Colon (tissue), 2 donors: ENCODE data around the gene SMURF2.

Source experiments
- FAIRE-seq: peaks from 2 replicates; lab custom pipeline; 2012; peaks lifted over from hg19 to GRCh38; lab: Jason Lieb, UNC
- donor health status: control.
- donor health status: control.

Gene SMURF2

DNA sequence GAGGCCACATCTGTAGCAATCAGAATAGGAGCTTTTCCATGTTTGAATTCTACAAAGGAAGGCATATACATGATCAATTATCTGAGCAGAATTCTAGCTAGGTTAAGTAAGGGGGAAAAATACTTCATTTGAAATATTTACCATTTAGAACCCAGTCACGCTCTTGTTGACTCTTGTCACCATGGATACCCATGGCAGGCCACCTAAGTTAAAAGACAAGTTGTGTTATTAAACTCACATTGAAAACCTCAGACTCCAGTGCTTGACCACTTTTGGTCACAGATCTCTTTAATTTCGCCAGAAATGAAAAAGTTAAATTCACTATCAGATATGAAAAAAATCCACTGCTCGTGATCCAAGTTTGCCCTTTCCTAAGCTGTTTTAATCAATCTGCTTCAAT is 160.1 kb downstream of the SMURF2 start:
- no peak for FAIRE-seq

DNA sequence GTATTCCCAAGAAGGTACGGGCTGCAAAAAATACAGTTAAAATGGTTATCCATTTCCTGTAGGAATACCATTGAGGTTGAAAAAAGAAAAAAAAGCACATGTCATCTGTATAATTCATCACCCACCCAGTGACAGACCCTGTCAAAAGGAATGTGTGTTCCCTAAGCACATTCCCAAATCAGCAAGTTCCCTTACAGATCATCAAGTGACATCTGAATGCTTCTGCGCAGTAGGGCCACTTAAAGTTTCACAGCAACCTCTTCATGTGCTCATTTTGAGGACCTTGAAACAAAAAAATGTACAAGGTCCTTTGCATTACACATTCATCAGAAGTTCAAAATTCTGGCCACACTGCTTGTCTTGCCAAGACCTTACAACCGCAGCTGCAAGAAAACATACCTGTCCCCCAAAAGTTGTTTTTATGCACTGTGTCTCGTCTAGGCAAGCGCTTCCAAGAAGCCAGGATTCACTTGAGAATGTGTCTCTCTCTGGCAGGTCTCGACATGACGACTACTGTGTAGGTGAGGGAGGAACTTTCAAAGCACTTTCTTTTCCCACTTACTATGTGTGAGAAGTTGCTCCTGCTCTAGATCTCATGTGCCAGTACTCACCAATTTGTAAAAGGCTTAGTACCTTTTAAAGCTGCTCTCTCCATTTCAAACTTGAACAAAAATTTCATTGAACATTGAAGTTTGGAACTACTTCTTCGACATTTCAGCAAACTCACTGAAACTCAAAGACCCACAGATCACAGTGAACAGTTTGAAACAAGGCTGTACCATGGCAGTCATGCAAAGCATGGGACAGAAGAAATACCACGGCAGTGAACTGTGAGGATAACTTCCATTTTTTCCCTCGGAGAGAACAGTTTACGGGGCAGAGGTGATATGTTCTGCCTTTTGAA is 161.0 kb downstream of the SMURF2 start:
- no peak for FAIRE-seq

DNA sequence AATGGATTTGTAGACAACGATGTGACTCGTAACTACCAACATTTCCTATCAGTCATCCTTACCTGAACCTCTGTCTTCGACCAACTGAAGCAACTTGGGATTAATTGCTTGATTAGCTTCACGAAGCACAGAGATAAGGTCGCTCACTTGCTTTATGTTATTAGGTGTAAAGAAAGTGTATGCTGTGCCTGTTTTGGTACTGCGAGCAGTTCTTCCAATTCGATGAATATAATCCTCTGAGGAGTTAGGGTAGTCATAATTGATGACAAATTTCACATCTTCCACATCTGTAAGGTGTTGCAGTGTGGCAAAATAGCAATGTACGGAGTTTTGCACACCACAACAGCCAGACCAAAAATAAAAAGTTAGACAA is 161.6 kb downstream of the SMURF2 start:
- no peak for FAIRE-seq

DNA sequence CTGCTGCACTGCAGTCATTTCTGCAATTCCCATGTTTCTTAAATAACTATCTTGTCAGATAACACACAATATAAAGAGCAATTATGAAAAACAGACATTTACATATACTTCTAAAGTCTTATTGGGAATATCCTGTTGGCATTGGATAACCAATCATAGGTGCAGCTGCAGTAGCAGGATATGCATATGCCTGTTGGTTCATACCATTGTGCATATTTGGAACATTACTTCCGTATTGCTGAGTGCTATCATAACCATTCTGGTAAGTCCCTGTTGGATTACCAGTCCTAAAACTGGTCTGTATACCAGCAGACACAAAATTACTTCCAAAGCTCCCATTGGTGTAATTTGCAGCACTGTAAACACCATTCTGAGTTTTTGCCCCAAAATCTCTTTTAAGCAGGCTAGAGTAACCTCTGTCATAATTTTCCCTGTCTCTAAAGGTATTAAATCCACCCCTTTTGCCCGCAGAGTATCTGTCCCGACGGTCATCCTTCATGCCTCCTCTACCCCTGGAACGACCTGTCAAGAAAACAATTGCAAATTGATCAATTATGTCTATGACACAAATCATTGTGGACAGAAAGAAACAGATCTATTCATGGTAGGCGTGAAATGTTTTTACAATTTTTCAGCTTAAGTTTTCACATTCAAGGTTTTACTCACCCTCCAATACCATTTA is 162.2 kb downstream of the SMURF2 start:
- FAIRE-seq: no peak

DNA sequence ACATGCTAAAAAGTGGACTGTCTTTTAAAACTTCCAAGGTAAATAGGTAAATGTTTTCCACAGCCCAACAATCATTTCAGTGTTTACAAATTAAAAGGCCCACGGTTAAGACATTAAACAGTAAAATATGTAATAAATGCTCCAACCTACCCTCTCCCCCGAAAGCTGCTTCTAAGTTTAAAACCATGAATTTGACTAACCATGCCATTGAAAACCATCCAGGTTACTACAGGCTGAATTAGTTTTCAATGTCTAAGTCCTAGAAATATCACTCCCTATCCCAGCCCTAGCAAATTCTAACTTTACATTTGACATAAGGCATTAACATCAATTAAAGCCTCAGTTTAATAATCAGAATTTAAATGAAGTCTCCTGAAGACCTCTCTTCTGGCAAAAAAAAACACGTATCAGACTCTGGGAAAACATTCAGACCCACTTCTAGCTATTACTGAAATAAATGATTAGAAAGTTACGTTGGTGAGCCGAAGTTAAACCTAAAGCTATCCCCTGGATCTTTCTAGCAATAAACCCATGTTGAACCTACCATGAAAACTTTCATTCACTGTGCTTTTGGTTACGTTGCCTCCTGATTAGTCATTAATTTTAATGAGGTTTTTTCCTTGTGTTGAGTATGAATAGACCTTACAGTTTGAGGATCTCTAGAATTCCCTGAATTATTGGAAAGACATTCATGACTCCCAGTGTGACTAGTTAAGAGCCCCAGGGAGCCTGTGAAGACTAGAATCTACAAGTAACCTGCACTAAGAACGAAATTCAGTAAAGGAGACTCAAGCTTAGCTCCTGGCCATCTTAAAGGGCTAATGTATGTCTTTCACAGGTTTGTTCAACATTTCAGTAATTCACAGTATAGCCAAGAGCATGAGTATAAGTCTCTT is 163.6 kb downstream of the SMURF2 start:
- FAIRE-seq: no peak

DNA sequence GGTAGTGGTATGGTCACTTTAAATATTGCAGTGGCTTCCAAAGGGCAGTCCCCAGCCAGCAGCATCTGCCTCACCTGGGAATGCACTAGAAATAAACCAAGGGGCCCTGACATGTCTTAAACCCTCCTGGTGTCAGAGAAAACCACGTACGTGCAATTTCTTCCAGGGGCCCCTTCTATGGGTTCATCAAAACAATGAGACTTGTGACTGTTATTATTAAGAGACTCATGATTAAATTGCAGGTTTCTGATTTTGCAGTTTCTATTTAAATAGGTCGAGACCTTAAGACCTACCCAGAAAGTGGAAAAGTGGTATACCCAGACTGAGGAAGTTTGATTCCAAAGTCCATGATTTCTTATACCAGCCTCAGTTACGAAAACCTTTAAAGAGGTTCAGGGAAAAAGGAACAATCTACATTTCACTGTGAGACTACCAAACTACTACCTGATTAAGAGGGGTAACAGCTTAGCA is 164.5 kb downstream of the SMURF2 start:
- FAIRE-seq: no peak

DNA sequence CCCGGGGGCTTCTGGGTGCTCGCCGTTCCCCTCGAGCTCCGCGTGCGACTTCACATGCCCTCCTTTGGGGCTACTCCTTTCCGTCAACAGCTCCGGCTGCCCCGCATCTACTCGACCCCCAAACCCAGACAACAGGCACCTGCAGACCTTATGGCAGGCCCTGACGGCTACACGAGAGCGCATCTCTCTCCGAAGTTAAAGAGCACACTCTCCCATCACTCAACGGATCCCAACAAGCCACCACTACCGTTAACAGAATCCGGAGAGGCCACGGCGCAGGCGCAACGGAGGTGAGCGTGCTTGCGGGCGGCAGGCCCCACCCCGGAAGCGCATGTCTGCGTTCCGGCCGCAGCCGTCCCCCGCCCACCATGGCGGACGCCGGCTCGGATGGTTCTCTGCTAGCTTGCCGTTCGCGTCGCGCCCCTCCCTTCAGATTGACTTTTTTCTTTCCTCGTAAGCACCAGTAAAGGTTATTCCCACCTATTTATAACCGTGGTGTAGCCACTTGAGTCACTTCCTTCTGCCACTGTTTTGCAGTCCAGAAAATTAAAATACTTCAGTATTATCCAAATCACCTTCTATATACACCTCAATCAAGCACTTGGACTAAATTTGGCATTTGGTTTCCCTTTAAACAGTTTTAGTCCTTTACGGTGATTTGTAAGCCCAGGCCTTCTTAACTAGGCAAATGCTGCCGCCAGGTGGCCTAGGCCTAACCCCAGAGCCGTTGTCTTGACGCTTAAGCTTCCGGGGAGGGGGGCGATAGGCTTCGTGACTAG is 165.1 kb downstream of the SMURF2 start, which contains the start of gene POLG2:
Gene POLG2 (minus strand): TSS at position 269 of the 779 bp plus-strand sequence. CDS start 86 bp downstream, at position 183.
- no peak for FAIRE-seq

DNA sequence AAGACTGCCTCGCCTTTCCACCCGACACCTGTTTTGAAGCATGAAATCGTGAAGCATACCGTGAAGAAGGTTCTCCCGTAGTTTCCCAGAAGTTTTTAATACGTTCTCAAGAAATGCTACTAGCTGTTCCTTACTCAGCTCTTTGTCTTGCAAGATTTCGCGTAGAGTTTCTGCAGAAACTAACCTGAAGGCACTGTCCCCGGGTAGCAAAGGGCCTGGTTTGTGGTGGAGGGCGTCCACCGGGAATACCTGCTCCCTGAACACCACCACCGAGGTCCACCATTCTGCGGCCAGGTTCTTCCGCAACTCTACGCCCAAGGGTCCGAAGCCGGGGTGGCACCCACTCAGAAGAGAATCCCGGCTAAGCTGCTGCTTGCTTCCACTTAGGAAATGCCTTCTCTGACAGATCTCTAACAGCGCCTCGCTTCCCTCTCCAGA is 165.7 kb downstream of the SMURF2 start:
- no peak for FAIRE-seq
